SK-N-MC (cell line): Measurements from ENCODE around the gene PACS2.

Experiments
- EZH2 ChIP-seq: fragments of 200-600 bp; sonication (generic); IDR thresholded peaks from one replicate; pipeline ENCODE4 v1.6.1; 2017; ENCODE audit warnings: antibody characterized with exemption
- POLR2AphosphoS5 ChIP-seq: IDR thresholded peaks from 2 replicates; pipeline ENCODE4 v1.6.1; 2012; ENCODE audit warnings: mild to moderate bottlenecking, low read depth, low read length, borderline replicate concordance

- TF ChIP-seq POLR2AphosphoS5 = no peak
- no peak for TF ChIP-seq EZH2
These were observed 115.5 kb downstream of the PACS2 start for GRCh38 chr14:105430042-105430441.
